ENCODE data around the gene FAM200C.
"Not testable (repeated sequence)": the region's sequence is repeated elsewhere in the genome, so short reads cannot be mapped to it uniquely, and the experiment has no call there.

Gene FAM200C

DNA sequence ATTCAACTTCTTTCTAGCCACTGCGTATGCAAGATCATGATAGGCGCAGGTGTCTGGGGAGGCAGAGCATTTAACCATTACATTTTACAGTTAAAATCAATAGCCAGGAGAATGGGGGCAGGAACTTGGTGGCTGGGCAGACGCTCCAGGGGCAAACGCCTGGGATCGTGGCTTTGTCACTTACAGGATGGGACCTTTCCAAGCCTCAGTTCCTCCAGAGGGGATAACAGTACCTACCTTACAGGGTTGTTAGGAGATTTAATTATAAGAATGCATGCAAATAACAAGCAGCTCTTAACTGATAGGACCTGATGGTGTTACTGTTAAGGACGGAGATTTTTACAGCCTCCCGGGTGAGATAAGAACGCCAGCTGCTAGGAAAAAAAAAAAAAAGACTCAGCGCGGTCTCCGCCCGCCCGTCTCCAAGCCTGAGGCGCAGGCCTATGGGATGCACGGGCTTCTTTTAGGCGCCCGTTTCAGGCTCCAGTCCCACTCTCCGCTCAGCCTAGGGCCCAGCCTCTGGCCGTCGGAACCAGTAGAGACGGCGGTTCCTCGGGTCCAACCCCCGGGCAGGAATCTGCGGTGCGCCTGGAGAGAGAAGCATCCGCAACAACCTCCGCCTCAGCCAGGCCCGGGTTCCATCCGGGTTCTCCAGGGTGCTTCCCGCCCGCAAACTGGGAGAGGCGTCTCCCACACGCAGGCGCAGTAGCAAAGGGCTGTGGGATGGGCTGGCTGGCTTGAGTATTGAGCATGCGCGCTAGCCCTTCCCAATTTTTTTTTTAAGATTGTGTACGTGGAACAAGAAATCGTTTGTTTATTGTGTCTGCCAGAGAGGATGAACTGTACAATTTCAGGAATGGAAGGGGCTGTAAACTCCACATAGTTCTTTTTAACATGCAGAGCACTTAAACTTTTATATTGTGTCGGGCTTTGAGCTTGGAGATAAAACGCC, at the start of gene FAM200C:
FAM200C (minus strand) TSS at position 653 of the 952 bp plus-strand sequence. CDS start 4,564 bp downstream, outside the sequence.
- peak; percentile 60 for DNase-seq

DNA sequence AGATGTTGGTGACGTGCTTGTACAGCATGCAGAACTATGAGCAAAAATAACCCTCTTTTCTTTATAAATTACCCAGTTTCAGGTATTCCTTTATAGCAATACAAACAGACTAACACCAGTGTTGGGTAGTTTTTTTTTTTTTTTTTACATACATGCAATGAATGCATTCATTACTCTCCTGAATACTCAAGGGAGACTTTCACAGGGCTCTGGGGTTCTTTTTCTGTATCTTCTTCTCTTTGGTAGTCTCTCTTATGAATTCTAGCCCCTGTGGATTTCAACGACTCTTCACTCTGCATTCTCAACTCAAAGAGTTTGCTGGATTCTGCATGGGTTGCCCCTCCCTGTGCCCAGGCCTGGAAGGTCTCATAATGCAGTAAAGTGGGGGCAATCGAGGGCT, 49.6 kb upstream of the FAM200C start:
- no peak for DNase-seq

DNA sequence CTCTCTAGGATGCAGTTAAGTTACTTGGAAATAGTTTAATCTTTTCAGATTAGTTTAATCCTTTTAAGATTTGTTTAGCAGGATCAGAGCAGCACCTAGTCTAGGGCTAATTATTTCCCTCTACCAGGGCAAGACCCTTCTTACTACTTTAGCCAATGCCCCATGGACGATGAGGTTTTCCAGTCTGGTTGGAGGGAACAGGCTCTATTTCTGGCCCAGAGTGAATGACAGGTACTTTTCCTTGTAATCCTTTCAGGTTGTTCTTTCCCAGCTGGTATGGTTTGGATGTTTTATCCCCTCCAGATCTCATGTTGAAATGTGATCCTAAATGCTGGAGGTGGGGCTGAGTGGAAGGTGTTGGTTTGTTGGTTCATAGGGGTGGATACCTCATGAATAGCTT, 49.0 kb upstream of the FAM200C start:
- peak; percentile 12 for DNase-seq

DNA sequence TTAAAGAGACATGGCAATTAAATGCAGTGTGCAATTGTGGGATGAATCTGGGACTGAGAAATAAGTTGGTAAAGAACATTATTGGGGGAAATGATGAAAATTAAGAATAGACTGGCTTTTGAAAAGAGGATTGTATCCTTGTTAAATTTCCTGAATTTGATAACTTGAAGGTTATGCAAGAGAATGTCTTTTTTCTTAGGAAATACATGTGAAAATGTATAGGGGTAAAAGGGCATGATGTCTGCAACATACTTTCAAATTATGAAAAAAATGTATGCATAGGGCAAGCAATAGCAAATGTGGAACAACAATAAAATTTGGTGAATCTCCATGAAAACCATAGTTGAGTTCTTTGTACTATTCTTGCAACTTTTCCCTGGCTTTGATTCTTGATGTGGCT, 45.9 kb upstream of the FAM200C start:
- DNase-seq: no peak

DNA sequence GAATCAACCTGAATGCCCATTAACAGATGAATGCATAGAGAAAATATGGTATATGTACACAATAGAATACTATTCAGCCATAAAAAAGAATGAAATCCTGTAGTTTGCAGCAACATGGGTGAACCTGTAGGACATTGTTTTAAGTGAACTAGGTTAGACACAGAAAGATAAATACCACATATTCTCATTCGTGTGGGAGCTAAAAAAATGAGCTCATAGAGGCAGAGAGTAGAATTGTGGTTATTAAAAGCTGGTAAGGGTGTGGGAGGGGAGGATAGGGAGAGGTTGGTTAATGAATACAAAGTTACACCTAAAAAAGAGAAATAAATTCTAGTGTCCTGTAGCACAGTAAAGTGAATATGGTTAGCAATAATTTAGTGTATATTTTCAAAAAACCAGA, 45.3 kb upstream of the FAM200C start:
- DNase-seq: no peak

DNA sequence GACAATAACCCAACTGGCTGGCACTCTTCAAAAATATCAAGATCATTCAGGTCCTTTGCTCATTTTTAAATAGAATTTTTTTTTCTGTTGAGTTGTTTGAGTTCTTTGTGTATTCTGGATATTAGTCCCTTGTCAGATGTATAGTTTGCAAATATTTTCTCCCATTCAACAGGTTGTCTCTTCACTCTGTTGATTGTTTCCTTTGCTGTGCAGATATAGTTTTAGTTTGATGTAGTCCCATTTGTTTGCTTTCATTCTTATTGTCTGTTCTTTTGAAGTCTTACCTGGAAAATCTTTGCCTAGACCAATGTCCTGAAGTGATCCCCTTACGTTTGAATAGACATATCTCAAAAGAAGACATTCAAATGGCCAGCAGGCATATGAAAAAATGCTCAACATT, 44.6 kb upstream of the FAM200C start:
- no peak for DNase-seq

DNA sequence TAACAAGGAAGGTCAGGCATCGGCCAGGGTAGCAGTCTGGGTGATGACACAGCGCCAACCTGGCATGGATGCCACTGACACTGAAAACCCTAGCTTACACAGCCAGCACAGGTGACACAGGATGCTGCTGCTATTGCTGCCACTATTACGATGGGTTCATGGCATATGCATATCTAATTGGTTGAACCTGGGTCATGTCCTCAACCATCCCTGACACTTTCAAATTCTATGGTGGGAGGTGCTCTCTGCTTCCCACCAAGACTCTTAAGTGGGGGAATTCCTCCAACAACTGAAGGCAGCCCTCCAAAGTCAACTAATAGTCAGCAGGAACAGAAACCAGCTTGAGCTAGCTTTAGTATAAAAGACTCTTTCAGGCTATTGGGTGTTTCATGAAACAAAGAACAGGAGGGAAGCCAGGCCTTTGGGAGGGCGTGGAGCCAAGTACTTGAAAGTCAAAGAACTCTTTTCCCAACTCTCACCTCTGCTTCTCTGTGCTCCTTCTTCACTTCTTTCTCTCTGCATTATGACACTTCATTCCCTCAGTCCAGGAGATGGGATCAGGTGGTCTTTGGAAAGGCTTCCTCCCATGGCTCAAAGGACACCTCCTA, 43.1 kb upstream of the FAM200C start:
- no peak for DNase-seq

DNA sequence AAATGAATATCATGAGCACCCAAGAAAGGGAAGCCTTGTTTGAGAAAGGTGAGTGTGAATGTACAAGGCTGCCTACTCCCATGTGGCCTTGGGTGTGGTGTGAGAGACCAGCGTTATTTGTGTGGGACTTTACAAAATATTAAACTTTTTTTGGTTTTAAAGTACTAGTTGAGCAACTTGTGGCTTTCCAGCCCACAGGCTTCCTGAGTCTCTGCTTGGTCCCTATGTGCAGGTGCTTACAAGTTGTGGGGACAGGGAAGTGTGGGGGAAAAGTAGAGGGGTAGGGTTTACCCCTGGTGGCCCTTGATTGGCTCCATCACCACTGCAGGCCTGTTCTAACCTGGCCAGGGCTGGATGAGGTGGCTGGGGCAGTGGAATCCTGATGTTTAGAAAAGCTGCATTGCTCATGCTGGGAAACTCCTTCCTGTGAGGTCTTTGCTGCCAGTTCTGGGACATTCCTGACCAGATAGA, 41.5 kb upstream of the FAM200C start:
- no peak for DNase-seq

DNA sequence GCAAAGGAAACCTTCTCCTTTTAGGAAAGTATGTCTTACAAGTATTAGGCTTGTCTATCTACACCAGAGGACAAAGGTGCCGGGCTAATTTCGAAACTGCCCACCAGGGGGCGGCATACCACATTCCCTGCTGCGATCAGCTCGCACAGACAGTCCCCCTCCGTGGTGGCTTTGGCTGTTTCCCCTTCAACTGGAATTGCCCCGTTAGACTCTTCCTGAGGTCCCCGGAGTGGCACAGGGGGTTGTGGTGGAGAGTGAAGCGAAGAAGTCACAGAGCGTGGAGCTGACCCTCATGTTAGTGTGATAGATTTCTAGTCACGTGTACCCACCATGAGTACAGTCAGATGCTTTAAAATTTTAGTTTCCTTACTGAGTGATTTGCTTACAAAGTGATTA, 39.3 kb upstream of the FAM200C start:
- peak; percentile 50 for DNase-seq

DNA sequence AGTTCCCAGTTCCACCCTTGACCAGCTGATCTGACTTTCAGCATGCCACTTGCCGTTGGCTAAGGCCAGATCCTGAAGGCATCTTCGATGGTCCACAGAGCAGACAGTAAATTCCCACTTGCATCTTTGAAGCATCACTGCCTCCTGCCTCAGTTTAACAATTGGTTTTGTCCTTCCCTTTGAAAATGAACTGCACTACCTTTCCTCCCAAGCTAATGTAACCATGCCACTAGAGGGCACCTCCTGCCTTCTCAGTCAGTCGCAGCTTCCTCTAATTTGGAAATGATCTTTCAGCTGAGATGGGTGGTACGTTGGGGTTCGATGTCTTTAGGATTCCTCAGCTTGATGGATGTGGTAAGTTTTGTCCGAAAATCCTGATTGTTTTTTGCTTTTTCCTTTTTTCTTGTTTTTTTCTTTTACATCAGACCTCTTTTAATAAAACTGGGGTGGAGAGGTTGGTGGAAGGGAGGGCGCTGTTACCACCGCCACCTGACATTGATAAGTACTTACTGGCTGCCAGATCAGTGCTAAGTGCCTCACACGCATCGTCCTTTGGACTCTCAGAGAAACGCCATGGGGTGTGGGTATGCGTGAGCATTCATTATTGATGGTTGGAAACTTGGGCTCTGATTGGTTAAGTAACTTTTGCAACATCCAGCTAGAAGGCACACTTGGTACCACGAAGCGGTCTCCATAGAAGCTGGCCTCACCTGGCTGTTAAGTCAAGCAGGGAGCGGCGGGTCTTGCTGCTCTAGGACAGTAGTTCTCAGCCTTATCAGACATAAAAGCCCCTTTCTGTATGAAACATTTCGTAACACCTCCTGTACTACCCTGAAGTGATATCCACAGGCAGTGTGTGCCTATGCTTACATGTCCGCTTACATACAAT, 38.7 kb upstream of the FAM200C start:
- peak; percentile 51 for DNase-seq

DNA sequence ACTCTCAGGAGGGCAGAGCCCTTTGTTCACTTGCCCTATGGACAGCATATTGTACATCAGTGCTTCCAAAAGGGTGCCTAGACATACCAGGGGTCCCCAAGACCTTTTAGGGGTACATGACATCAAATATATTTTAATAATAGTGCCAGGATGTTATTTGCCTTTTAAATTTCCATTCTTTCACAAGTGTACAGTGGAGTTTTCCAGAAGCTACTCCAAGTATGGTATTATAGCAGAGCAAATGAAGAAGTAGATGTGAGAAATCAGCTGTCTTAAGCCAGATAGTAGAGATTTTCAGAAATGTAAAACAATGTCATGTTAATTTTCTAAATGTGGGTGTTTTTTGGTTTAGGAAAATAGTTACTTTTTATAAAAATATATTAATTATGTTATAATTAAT, 37.4 kb upstream of the FAM200C start:
- DNase-seq: no peak

DNA sequence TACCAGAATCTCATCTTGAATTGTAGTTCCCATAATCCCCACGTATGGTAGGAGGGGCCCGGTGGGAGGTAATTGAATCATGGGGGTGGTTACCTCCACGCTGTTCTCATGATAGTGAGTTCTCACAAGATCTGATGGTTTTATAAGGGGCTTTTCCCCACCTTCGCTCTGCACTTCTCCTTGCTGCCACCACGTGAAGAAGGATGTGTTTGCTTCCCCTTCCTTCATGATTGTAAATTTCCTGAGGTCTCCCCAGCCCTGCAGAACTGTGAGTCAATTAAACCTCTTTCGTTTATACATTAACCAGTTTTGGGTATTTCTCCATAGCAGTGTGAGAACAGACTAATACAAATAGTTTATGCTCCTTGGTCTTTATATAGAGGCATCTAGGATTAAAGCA, 36.8 kb upstream of the FAM200C start:
- not testable (repeated sequence) for DNase-seq

DNA sequence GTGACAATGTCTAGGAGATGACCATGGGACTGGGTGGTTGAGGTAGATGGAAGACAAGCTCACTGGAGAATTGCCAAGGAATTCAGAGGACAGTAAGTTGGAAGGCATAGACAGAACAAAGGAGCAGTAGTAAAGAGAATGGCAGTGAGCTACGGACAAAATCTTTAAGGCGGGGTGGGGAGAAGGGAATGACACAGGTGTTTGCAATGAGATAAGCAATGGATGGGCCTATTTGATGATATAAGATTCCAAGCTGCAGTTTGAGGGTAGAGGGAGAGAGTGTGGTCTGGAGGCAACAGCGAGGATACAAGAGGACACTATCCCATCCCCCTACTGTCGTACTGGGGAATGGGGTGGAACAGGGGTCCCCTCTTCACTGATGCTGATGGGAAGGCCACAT, 36.2 kb upstream of the FAM200C start:
- DNase-seq: no peak

DNA sequence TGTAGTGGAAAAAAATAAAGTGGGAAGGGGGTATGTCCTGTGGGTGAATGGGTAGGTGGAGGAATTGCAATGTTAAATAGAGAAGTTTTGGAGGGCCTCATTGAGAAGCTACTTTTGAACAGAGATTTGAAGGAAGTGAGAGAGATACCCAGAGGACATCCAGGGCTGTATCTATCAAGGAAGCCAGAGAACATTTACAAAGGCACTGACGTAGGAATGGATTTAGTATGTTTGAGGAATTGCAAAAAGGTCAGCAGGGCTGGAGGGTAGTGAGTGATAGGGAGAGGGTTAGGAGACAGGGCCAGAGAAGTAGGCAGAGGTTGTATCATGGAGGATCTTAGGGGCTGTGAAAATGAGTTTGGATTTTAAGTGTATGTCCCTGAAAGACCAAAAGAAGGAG, 35.7 kb upstream of the FAM200C start:
- no peak for DNase-seq

DNA sequence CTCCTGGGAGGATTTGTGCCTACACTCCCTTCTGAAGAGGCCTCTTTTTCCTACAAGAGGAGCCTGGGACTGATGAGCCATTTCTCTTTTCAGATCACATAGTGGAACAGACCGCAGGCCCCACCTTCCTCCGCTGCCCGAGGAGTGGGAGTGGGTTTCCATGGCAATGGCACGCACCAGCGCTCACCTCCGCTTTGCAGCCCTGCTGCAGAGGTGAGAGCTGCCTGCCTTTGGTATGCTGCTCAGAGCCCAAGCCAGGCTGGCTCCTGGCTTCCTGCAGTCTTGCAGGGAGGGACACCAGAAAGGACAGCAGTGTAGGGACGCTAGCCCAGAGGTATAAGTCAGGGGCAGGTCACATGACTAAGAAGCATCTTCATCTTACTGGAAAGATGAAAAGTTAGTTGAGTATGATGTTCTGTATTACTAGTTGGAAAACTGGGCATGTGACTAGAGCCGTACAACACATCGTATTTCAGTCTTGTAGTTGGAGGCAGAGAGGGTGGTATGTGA, 34.2 kb upstream of the FAM200C start:
- no peak for DNase-seq

DNA sequence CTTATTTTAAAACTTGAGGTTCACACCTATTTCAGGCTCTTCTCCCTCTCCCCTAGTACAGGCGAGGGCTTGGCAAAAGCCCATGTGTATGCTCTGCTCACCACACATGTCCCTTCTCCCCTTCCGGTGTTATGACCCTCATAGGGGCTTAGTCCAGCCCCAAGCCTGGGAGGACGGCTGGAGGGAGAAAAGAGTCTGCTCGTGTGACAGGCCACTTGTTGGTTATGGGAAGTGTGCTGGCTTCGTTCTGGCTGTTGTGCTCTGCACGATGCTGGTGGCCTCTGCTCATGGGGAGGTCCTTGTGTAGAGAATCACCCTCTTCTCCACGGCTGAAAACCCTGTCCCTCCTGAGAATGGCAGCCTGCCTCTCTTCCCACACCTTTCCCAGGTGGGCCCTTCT, 32.9 kb upstream of the FAM200C start:
- DNase-seq: no peak

DNA sequence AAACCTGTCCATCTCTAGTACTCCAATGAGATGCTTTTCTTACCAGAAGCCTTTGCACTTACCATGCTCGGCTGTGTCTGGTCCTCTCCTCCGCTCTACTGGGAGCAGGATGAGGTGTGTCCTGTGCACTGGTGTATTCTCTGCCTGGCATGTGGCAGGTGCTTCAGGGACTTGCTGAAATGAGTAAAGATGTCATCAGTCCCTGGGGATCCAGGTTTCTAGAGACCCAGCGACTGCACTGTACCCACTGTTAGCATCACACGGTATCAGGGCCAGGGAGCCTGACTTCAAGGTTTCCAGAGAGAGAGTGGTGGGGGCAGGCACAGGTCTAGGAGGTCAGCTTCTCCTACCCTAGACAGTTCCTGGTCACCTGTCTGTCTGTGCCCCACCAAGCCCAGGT, 32.3 kb upstream of the FAM200C start:
- DNase-seq: no peak

DNA sequence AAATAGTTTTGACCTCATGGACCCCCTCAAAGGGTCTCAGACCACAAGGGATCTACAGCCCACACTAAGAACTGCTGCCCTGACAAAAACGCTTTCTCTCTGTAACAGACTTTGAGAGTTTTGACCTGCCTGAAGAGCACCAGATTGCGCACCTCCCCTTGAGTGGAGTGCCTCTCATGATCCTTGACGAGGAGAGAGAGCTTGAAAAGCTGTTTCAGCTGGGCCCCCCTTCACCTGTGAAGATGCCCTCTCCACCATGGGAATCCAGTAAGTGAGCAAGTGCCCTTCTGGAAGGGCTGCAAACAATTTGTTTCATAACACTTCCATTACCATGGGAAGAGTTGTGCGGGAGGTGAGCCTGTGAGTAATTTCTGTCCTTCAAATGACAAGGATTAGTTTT, 27.8 kb upstream of the FAM200C start:
- peak; percentile 65 for DNase-seq

DNA sequence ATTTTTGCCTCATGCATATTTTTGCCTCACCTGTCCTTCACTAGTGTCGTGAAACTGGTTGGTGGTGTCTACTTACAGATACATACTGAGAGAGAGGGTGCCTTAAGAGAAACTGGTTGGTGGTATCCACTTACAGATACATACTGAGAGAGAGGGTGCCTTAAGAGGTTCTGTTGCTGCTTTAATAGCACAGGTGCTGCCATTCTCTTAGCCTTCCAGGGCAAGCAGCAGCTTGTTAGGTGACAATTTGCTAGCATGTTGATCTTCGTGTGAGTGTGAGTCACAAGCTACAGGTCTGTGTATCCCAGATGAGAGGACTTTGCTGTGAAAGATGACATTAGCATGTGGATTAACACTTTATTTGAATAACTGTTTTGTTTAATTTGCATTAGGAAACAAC, 23.2 kb upstream of the FAM200C start:
- DNase-seq: no peak

DNA sequence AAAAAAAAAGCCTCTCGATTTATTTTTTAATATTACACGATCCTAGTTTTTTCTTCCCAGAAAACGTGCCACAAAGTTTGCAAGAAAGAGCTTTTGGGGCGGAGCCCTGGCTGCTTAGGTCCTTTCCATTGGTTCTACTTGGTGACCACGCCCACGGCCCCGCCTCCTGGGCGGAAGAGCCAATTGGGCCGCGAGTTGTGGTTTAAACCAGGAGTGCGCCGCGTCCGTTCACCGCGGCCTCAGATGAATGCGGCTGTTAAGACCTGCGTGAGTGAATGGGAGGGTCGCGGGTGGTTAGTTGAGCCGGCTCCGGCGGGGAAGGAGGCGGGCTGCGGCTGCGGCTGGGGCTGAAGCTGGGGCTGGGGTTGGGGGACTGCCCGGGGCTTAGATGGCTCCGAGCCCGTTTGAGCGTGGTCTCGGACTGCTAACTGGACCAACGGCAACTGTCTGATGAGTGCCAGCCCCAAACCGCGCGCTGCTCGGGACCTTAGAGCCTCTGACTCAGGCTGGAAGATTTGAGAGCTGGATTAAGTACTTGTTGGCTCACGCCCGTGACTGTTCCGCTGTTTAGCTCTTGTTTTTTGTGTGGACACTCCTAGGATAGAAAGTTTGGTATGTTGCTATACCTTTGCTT, 21.9 kb upstream of the FAM200C start, which contains the start of gene PTTG1:
PTTG1 (plus strand) TSS at position 231 of the 634 bp plus-strand sequence. CDS start 458 bp downstream, outside the sequence.
- peak; percentile 77 for DNase-seq

DNA sequence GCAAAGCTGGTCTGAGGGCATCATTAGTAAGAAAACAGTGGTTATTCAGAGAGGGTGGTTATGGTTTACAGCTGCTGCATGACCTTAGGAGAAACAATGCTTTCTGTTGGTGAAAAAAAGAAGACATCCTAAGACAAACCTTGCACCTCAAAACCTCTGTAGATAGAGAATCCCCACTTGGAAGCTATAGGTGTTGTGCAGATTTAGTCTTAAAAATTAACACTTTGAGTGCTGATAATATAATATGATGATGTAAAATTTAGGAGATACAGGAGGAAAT, 20.4 kb upstream of the FAM200C start:
- no peak for DNase-seq

DNA sequence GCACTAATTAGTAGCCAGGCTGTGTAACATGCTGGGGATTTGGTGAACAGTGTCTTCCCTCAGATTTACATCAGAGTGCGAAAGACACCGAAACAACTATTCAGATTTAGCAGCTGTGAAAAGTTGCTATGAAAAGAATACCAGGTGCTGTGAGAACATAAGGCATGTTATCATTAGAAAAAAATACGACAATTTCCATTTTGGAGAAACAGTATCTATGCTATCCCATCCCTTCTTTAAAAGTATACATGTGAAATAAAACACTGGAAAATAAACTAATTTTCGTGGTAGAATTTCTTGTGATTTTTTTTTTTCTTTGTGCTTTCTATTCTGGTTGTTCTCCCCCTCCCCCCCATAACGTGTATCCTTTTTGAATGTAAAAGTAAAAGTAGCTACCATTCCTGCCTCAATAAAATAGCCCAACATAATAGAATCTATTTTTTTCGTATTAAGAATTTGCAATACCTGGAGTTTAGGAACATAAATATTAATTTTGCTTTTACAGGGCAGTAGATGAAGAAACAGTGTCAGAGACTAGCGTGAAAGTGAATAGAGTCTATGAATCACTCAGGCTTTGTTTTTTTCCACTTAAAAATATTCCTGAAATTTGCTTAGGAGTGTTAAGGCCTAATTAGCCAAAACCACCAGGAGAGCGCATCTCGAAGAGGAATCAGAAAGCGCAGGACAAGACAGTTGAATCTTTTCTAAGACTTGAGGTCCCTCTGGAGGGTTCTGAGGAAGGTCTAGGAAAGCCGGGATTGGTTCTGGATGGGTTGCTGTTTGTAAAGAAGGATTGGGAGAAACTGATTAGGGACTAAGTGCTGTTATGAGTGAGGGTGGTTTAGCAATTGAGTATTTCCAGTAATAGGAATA, 19.8 kb upstream of the FAM200C start:
- DNase-seq: no peak
